SU-DHL-6 (cell line): ENCODE measurements around the gene HELZ2.

Experiments used
- CTCF ChIP-seq: fragments of 200-600 bp; sonication (generic); IDR thresholded peaks from one replicate; pipeline ENCODE4 v1.5.1; 2017; ENCODE audit warnings: antibody characterized with exemption, mild to moderate bottlenecking, low read length, moderate library complexity; ENCODE audit not compliant: insufficient read depth, poor library complexity, severe bottlenecking
- EZH2phosphoT487 ChIP-seq: fragments of 200-600 bp; sonication (generic), shearing (Covaris generic); conservative IDR thresholded peaks from 2 replicates; pipeline ENCODE4 v1.6.1; 2018; ENCODE audit warnings: mild to moderate bottlenecking, antibody characterized with exemption, low read length, moderate library complexity, mixed read lengths

GRCh38 chr20:63587256-63587655 is 13.2 kb upstream of the HELZ2 start:
- TF ChIP-seq CTCF (no peak), EZH2phosphoT487 (no peak)
